Measurements from ENCODE around the gene CCPG1.
"Not testable (repeated sequence)": the region's sequence is repeated elsewhere in the genome, so short reads cannot be mapped to it uniquely, and the experiment has no call there.

The CCPG1 gene

GRCh38 chr15:55408012-55408928 is at the start of gene CCPG1, which contains the start of gene PIERCE2:
Gene CCPG1, minus strand, starts transcription at chr15:55408359. Its CDS starts 18,935 bp downstream, at chr15:55389424.
Gene PIERCE2, plus strand, starts transcription at chr15:55408495. Its CDS starts 274 bp downstream, at chr15:55408769.
- peak; percentile 97 for DNase-seq (ENCODE audit: low spot score)

GRCh38 chr15:55457401-55458022 is 49.4 kb upstream of the CCPG1 start:
- no peak for DNase-seq (ENCODE audit: low spot score)

GRCh38 chr15:55447030-55447394 is 38.9 kb upstream of the CCPG1 start:
- not testable (repeated sequence) for DNase-seq (ENCODE audit: low spot score)

GRCh38 chr15:55446379-55447029 is 38.3 kb upstream of the CCPG1 start:
- DNase-seq (ENCODE audit: low spot score) = not testable (repeated sequence)

GRCh38 chr15:55445936-55446335 is 37.8 kb upstream of the CCPG1 start:
- DNase-seq (ENCODE audit: low spot score) = not testable (repeated sequence)

GRCh38 chr15:55443141-55443540 is 35.0 kb upstream of the CCPG1 start:
- not testable (repeated sequence) for DNase-seq (ENCODE audit: low spot score)

GRCh38 chr15:55434989-55435825 is 27.0 kb upstream of the CCPG1 start:
- DNase-seq (ENCODE audit: low spot score) = peak; percentile 72

- DNase-seq (ENCODE audit: low spot score) = no peak
Observed at GRCh38 chr15:55422089-55422488, 13.9 kb upstream of the CCPG1 start.

GRCh38 chr15:55420171-55420866 is 12.2 kb upstream of the CCPG1 start:
- no peak for DNase-seq (ENCODE audit: low spot score)

- not testable (repeated sequence) for DNase-seq (ENCODE audit: low spot score)
Observed at GRCh38 chr15:55417678-55418077, 9.5 kb upstream of the CCPG1 start.

- DNase-seq (ENCODE audit: low spot score) = not testable (repeated sequence)
Observed at GRCh38 chr15:55408976-55409375, 817 bp upstream of the CCPG1 start.

GRCh38 chr15:55407498-55408011 is 604 bp downstream of the CCPG1 start:
- peak; percentile 81 for DNase-seq (ENCODE audit: low spot score)

- peak; percentile 13 for DNase-seq (ENCODE audit: low spot score)
Observed at GRCh38 chr15:55403531-55403930, 4.6 kb downstream of the CCPG1 start.

- no peak for DNase-seq (ENCODE audit: low spot score)
Observed at GRCh38 chr15:55402707-55403106, 5.5 kb downstream of the CCPG1 start.

- DNase-seq (ENCODE audit: low spot score) = no peak
Observed at GRCh38 chr15:55401786-55402246, 6.3 kb downstream of the CCPG1 start.

- DNase-seq (ENCODE audit: low spot score) = not testable (repeated sequence)
Observed at GRCh38 chr15:55400050-55400449, 8.1 kb downstream of the CCPG1 start.

- no peak for DNase-seq (ENCODE audit: low spot score)
Observed at GRCh38 chr15:55398243-55398642, 9.9 kb downstream of the CCPG1 start.

- DNase-seq (ENCODE audit: low spot score) = no peak
Observed at GRCh38 chr15:55394694-55395093, 13.5 kb downstream of the CCPG1 start.

GRCh38 chr15:55389264-55389607 is 18.9 kb downstream of the CCPG1 start:
- DNase-seq (ENCODE audit: low spot score) = peak; percentile 40

- DNase-seq (ENCODE audit: low spot score) = no peak
Observed at GRCh38 chr15:55387027-55387426, 21.1 kb downstream of the CCPG1 start.

GRCh38 chr15:55383687-55384086 is 24.5 kb downstream of the CCPG1 start:
- no peak for DNase-seq (ENCODE audit: low spot score)

Measured in RKO (cell line).